ENCODE results near the gene ASGR1. TPM values are rescaled to one million over a fixed set of nuclear protein-coding genes. Genes with fewer than 3 reads are reported as not detected.
"Not testable (repeated sequence)": the region's sequence is repeated elsewhere in the genome, so short reads cannot be mapped to it uniquely, and the experiment has no call there.

The ASGR1 gene
- total and polyA plus RNA-seq, 7 donors: 0.08 to 0.39 (median 0.23) TPM; not detected in 2

GRCh38 chr17:7186241-7186640, 7.1 kb upstream of the ASGR1 start:
- H3K27ac ChIP-seq: no peak overlapping the region
- no peaks in the 10 kb centered on the region for H3K9me3 ChIP-seq
- DNase-seq (no peak), ATAC-seq (no peak)
- H3K4me1 ChIP-seq: no peaks in the 10 kb centered on the region
- no peak for TF ChIP-seq CTCF (IDR thresholded peaks at IDR 0.05)
- no peaks in the 10 kb centered on the region for H3K27me3 ChIP-seq (ENCODE audit: insufficient read depth in 3 of 3, low read length in 2 of 3)
- no peaks in the 10 kb centered on the region for H3K36me3 ChIP-seq (ENCODE audit: insufficient read depth in 1 of 2, low read depth in 1 of 2)
- 53 to 68% (median 58%) methylated on average over 7 of the region's 7 CpGs for WGBS, 3 donors
- no peak overlapping the region for H3K4me3 ChIP-seq
- intact Hi-C loops (cut with DNase I): no loop called here

- H3K9me3 ChIP-seq: no peaks in the 10 kb centered on the region
- H3K27me3 ChIP-seq (ENCODE audit: insufficient read depth in 3 of 3, low read length in 2 of 3): peaks cover 0 to 3% (median 0%) of the 10 kb centered on the region in 3 donors
- no peak overlapping the region for H3K4me3 ChIP-seq
- H3K27ac ChIP-seq: no peak overlapping the region
- no peaks in the 10 kb centered on the region for H3K36me3 ChIP-seq (ENCODE audit: insufficient read depth in 1 of 2, low read depth in 1 of 2)
- no peak for DNase-seq
- ATAC-seq: no peak
- TF ChIP-seq CTCF (IDR thresholded peaks at IDR 0.05): no peak
- intact Hi-C loops (cut with DNase I): no loop called here
- H3K4me1 ChIP-seq: no peaks in the 10 kb centered on the region
- WGBS, 3 donors: 82 to 85% (median 84%) methylated on average over 6 of the region's 6 CpGs
Measured at GRCh38 chr17:7184647-7185046, 5.5 kb upstream of the ASGR1 start.

GRCh38 chr17:7184091-7184488, 4.9 kb upstream of the ASGR1 start:
- H3K4me3 ChIP-seq: no peak overlapping the region
- H3K36me3 ChIP-seq (ENCODE audit: insufficient read depth in 1 of 2, low read depth in 1 of 2): no peaks in the 10 kb centered on the region
- H3K4me1 ChIP-seq: no peaks in the 10 kb centered on the region
- DNase-seq (no peak), ATAC-seq (no peak)
- 74 to 76% (median 75%) methylated on average over 14 of the region's 14 CpGs for WGBS, 3 donors
- H3K27me3 ChIP-seq (ENCODE audit: insufficient read depth in 3 of 3, low read length in 2 of 3): peaks cover 0 to 7% (median 0%) of the 10 kb centered on the region in 3 donors
- no peak overlapping the region for H3K27ac ChIP-seq
- intact Hi-C loops (cut with DNase I): no loop called here
- TF ChIP-seq CTCF (IDR thresholded peaks at IDR 0.05): no peak
- H3K9me3 ChIP-seq: no peaks in the 10 kb centered on the region

- ATAC-seq: no peak
- Histone ChIP-seq H3K4me3 (no peak overlapping the region), H3K36me3 (ENCODE audit: insufficient read depth in 1 of 2, low read depth in 1 of 2) (no peaks in the 10 kb centered on the region), H3K9me3 (no peaks in the 10 kb centered on the region), H3K27ac (no peak overlapping the region), H3K4me1 (no peaks in the 10 kb centered on the region), H3K27me3 (ENCODE audit: insufficient read depth in 3 of 3, low read length in 2 of 3) (peaks cover 0 to 7% (median 0%) of the 10 kb centered on the region in 3 donors)
- DNase-seq: no peak
- 83 to 87% (median 87%) methylated on average over 7 of the region's 7 CpGs for WGBS, 3 donors
- intact Hi-C loops (cut with DNase I): no loop called here
- no peak for TF ChIP-seq CTCF (IDR thresholded peaks at IDR 0.05)
Measured at GRCh38 chr17:7183433-7184090, 4.4 kb upstream of the ASGR1 start.

- WGBS, 3 donors: 88 to 95% (median 93%) methylated on average over 2 of the region's 2 CpGs
- H3K27me3 ChIP-seq (ENCODE audit: insufficient read depth in 3 of 3, low read length in 2 of 3): peaks cover 0 to 19% (median 9%) of the 10 kb centered on the region in 3 donors
- intact Hi-C loops (cut with DNase I); H3K27ac ChIP-seq; H3K4me1 ChIP-seq; H3K4me3 ChIP-seq; ATAC-seq; DNase-seq; H3K9me3 ChIP-seq; H3K36me3 ChIP-seq (ENCODE audit: insufficient read depth in 1 of 2, low read depth in 1 of 2): not testable (repeated sequence)
Measured at GRCh38 chr17:7182101-7182500, 2.9 kb upstream of the ASGR1 start.
